HEK293 (cell line): ENCODE results near the gene GNAQ.
A peak's percentile ranks its signal among the peaks of the same experiment; 100 is the strongest.

ENCODE experiments used
- CTCF ChIA-PET: fragments of 350-600 bp; formaldehyde crosslinking; extraction: SDS; loops from one replicate; lab custom pipeline; 2021; ENCODE audit warnings: antibody characterized with exemption; lab: Yijun Ruan, JAX
- POLR2A ChIA-PET: fragments of 300-600 bp; formaldehyde crosslinking; extraction: SDS; loops from one replicate; lab custom pipeline; 2020; ENCODE audit warnings: antibody characterized with exemption, inconsistent platforms; lab: Yijun Ruan, JAX
- H3K27ac ChIP-seq: fragments of 200-500 bp; sonication (Bioruptor generic); 2 replicates; pipeline ENCODE4 v1.5.1; 2014; ENCODE audit warnings: low read depth, low read length, control low read depth, inconsistent platforms; ENCODE audit errors: extremely low read depth
- H3K36me3 ChIP-seq, 2 experiments: fragments of 200-500 bp in 1 of 2; sonication (Bioruptor generic) in 1 of 2; 1 replicate in 1 of 2; 2 replicates in 1 of 2; pipeline ENCODE4 v1.5.1; 2014 to 2017; ENCODE audit warnings: inconsistent platforms in 2 of 2, low read length in 2 of 2; ENCODE audit not compliant: control insufficient read depth in 2 of 2, insufficient read depth in 1 of 2
- H3K4me1 ChIP-seq: fragments of 200-500 bp; sonication (Bioruptor generic); 2 replicates; pipeline ENCODE4 v1.5.1; 2014; ENCODE audit warnings: mild to moderate bottlenecking, low read length, inconsistent platforms; ENCODE audit not compliant: control insufficient read depth, insufficient read depth
- H3K4me3 ChIP-seq: 2 replicates; pipeline ENCODE4 v1.5.1; 2011; ENCODE audit warnings: low read depth, mild to moderate bottlenecking, control low read depth, low read length, moderate library complexity
- H3K9me3 ChIP-seq: fragments of 200-500 bp; sonication (Bioruptor generic); 2 replicates; pipeline ENCODE4 v1.5.1; 2014; ENCODE audit warnings: low read depth, low read length, inconsistent platforms; ENCODE audit not compliant: control insufficient read depth, insufficient read depth
- GLIS2 ChIP-seq: fragments of 450-650 bp; formaldehyde crosslinking; IDR thresholded peaks from 2 replicates; pipeline ENCODE4 v1.5.1; 2016; ENCODE audit warnings: missing biosample characterization, missing genetic modification characterization
- HOXC10 ChIP-seq: sonication (generic); formaldehyde crosslinking; IDR thresholded peaks from 2 replicates; pipeline ENCODE4 v1.8.1; 2023; ENCODE audit warnings: mild to moderate bottlenecking, missing genetic modification reagents
- KLF7 ChIP-seq: fragments of 450-650 bp; formaldehyde crosslinking; IDR thresholded peaks from 2 replicates; pipeline ENCODE4 v1.5.1; 2016; ENCODE audit warnings: missing biosample characterization, missing genetic modification characterization, borderline replicate concordance
- PRDM1 ChIP-seq: fragments of 450-650 bp; formaldehyde crosslinking; IDR thresholded peaks from 2 replicates; pipeline ENCODE4; 2016; ENCODE audit warnings: missing biosample characterization, missing genetic modification characterization
- REST ChIP-seq: fragments of 450-650 bp; formaldehyde crosslinking; IDR thresholded peaks from 2 replicates; pipeline ENCODE4 v1.5.1; 2016; ENCODE audit warnings: missing biosample characterization, missing genetic modification characterization
- SCRT1 ChIP-seq: fragments of 450-650 bp; formaldehyde crosslinking; IDR thresholded peaks from 2 replicates; pipeline ENCODE4 v1.5.1; 2016; ENCODE audit warnings: missing biosample characterization, missing genetic modification characterization, borderline replicate concordance
- SCRT2 ChIP-seq: fragments of 450-650 bp; formaldehyde crosslinking; IDR thresholded peaks from 2 replicates; pipeline ENCODE4 v1.5.1; 2016; ENCODE audit warnings: missing biosample characterization, missing genetic modification characterization
- ZBTB1 ChIP-seq: fragments of 450-650 bp; formaldehyde crosslinking; IDR thresholded peaks from 2 replicates; pipeline ENCODE4 v1.5.1; 2016; ENCODE audit warnings: missing biosample characterization, missing genetic modification characterization
- ZBTB20 ChIP-seq: fragments of 450-650 bp; formaldehyde crosslinking; IDR thresholded peaks from 2 replicates; pipeline ENCODE4 v1.5.1; 2016; ENCODE audit warnings: missing biosample characterization, missing genetic modification characterization
- ZBTB6 ChIP-seq: fragments of 450-650 bp; formaldehyde crosslinking; IDR thresholded peaks from 2 replicates; pipeline ENCODE4 v1.5.1; 2017; ENCODE audit warnings: missing biosample characterization, missing genetic modification characterization
- ZNF132 ChIP-seq: fragments of 450-650 bp; formaldehyde crosslinking; IDR thresholded peaks from 2 replicates; pipeline ENCODE4 v1.5.1; 2017; ENCODE audit warnings: missing biosample characterization, missing genetic modification characterization, borderline replicate concordance
- ZNF140 ChIP-seq: fragments of 450-650 bp; formaldehyde crosslinking; IDR thresholded peaks from 2 replicates; pipeline ENCODE4 v1.5.1; 2016; ENCODE audit warnings: missing biosample characterization, missing genetic modification characterization
- ZNF18 ChIP-seq: fragments of 450-650 bp; formaldehyde crosslinking; IDR thresholded peaks from 2 replicates; pipeline ENCODE4 v1.5.1; 2016; ENCODE audit warnings: missing biosample characterization, missing genetic modification characterization
- ZNF341 ChIP-seq: fragments of 450-650 bp; formaldehyde crosslinking; IDR thresholded peaks from 2 replicates; pipeline ENCODE4; 2016; ENCODE audit warnings: low read depth, missing biosample characterization, missing genetic modification characterization
- ZNF423 ChIP-seq: fragments of 450-650 bp; formaldehyde crosslinking; IDR thresholded peaks from 2 replicates; pipeline ENCODE4 v1.5.1; 2016; ENCODE audit warnings: missing biosample characterization, missing genetic modification characterization
- ZNF624 ChIP-seq: fragments of 450-650 bp; formaldehyde crosslinking; IDR thresholded peaks from 2 replicates; pipeline ENCODE4 v1.5.1; 2017; ENCODE audit warnings: missing biosample characterization, missing genetic modification characterization
- ZNF660 ChIP-seq: fragments of 450-650 bp; IDR thresholded peaks from 2 replicates; pipeline ENCODE4 v1.5.1; 2018; ENCODE audit warnings: missing biosample characterization, mild to moderate bottlenecking, missing genetic modification characterization
- ZNF664 ChIP-seq: fragments of 450-650 bp; formaldehyde crosslinking; IDR thresholded peaks from 2 replicates; pipeline ENCODE4 v1.5.1; 2016; ENCODE audit warnings: missing biosample characterization, missing genetic modification characterization
- ZNF704 ChIP-seq: fragments of 450-650 bp; formaldehyde crosslinking; IDR thresholded peaks from 2 replicates; pipeline ENCODE4 v1.5.1; 2016; ENCODE audit warnings: missing biosample characterization, missing genetic modification characterization
- ZNF768 ChIP-seq: fragments of 450-650 bp; formaldehyde crosslinking; IDR thresholded peaks from 2 replicates; pipeline ENCODE4 v1.5.1; 2018; ENCODE audit warnings: missing biosample characterization, mild to moderate bottlenecking, missing genetic modification characterization
- ZNF830 ChIP-seq: fragments of 450-650 bp; IDR thresholded peaks from 2 replicates; pipeline ENCODE4 v1.5.0; 2018; ENCODE audit warnings: missing biosample characterization, missing genetic modification characterization, low read depth, mild to moderate bottlenecking, moderate library complexity
- ZXDB ChIP-seq: fragments of 450-650 bp; formaldehyde crosslinking; IDR thresholded peaks from 2 replicates; pipeline ENCODE4 v1.5.1; 2016; ENCODE audit warnings: missing biosample characterization, missing genetic modification characterization

GNAQ gene

GRCh38 chr9:77826116-77826515 is 205.5 kb downstream of the GNAQ start (continued):
- TF ChIP-seq REST (tag by site-specific recombination) = no peak
- TF ChIP-seq ZNF18 = no peak
- TF ChIP-seq ZBTB6 (tag by site-specific recombination) = no peak

- no peak overlapping the region for H3K4me3 ChIP-seq
- CTCF ChIA-PET = interaction anchor here (1.4 kb wide), 1 partner anchor 16 kb away, joined by 6 read pairs; no protein-coding TSS in a partner anchor
- POLR2A ChIA-PET = no interaction called here
- no peak for TF ChIP-seq ZNF132 (tag by site-specific recombination)
- TF ChIP-seq PRDM1 (tag by site-specific recombination) = no peak
- no peak for TF ChIP-seq ZNF830 (tag by site-specific recombination)
- no peaks in the 10 kb centered on the region; the same call in 1 of the 2 replicates for H3K4me1 ChIP-seq
- H3K9me3 ChIP-seq = no peaks in the 10 kb centered on the region
- H3K36me3 ChIP-seq = no peaks in the 10 kb centered on the region
- H3K27ac ChIP-seq = no peak overlapping the region
Measured at GRCh38 chr9:77825361-77825760, 206.2 kb downstream of the GNAQ start.

GRCh38 chr9:77820293-77820954 is 211.2 kb downstream of the GNAQ start:
- ChIA-PET POLR2A (no interaction called here), CTCF (no interaction called here)
- Histone ChIP-seq H3K36me3 (no peaks in the 10 kb centered on the region), H3K27ac (no peak overlapping the region), H3K9me3 (no peaks in the 10 kb centered on the region), H3K4me3 (no peak overlapping the region), H3K4me1 (0 out of 2 replicates have a peak, but pooled peaks cover 3% of the 10 kb centered on the region)
- TF ChIP-seq ZNF423 = no peak
- TF ChIP-seq ZNF664 (tag by site-specific recombination) = peak; percentile 64; the same call in 1 of the 2 replicates
- TF ChIP-seq ZNF660 (tag by site-specific recombination) = 0 out of 2 replicates have a peak, but pooled peaks have one; percentile 39
- TF ChIP-seq SCRT1 (tag by site-specific recombination) = peak; percentile 62; the same call in 1 of the 2 replicates
- TF ChIP-seq SCRT2 (tag by site-specific recombination) = peak; percentile 74

- ChIA-PET CTCF (no interaction called here), POLR2A (no interaction called here)
- Histone ChIP-seq H3K4me1 (0 out of 2 replicates have a peak, but pooled peaks cover 3% of the 10 kb centered on the region), H3K4me3 (no peak overlapping the region), H3K9me3 (no peaks in the 10 kb centered on the region), H3K27ac (no peak overlapping the region)
- TF ChIP-seq ZNF704 (tag by site-specific recombination) = no peak
- TF ChIP-seq PRDM1 (tag by site-specific recombination) = no peak
- TF ChIP-seq SCRT1 (tag by site-specific recombination) = no peak
- TF ChIP-seq KLF7 (tag by site-specific recombination) = no peak
- TF ChIP-seq ZNF341 (tag by site-specific recombination) = no peak
- no peak for TF ChIP-seq HOXC10 (CRISPR knock-in tag)
- no peak for TF ChIP-seq ZNF624 (tag by site-specific recombination)
- no peak for TF ChIP-seq ZBTB1
- TF ChIP-seq GLIS2 (tag by site-specific recombination) = no peak
- no peak for TF ChIP-seq ZBTB20 (tag by site-specific recombination)
- no peak for TF ChIP-seq ZXDB
- no peak for TF ChIP-seq ZNF768 (tag by site-specific recombination)
- no peak for TF ChIP-seq ZNF140 (tag by site-specific recombination)
- TF ChIP-seq, all 188 proteins: peak for 0
- no peaks in the 10 kb centered on the region for H3K36me3 ChIP-seq
Measured at GRCh38 chr9:77819657-77820056, 212.0 kb downstream of the GNAQ start.
